GM19468 (cell line): ENCODE results near the gene RSPH1.

Experiments
- ATAC-seq: cut with Tn5 transposase; IDR thresholded peaks from one replicate; pipeline ENCODE4 v1.9.1; 2021; ENCODE audit warnings: mild to moderate bottlenecking, moderate library complexity, moderate number of reproducible peaks; ENCODE audit not compliant: unreplicated experiment; ENCODE audit errors: extremely low read depth

RSPH1 gene

GRCh38 chr21:42513985-42514882 lies 18.2 kb upstream of the RSPH1 start:
- ATAC-seq: no peak

GRCh38 chr21:42513151-42513984 lies 17.3 kb upstream of the RSPH1 start, which contains the start of gene SLC37A1:
TSS of gene SLC37A1 (plus strand) at chr21:42513852. CDS start at chr21:42518455, 4,603 bp downstream.
- no peak for ATAC-seq

GRCh38 chr21:42512346-42513034 lies 16.5 kb upstream of the RSPH1 start:
- no peak for ATAC-seq

- no peak for ATAC-seq
Observed at GRCh38 chr21:42509244-42509643, 13.2 kb upstream of the RSPH1 start.

GRCh38 chr21:42508371-42508770 lies 12.3 kb upstream of the RSPH1 start:
- no peak for ATAC-seq

GRCh38 chr21:42507418-42507817 lies 11.4 kb upstream of the RSPH1 start:
- ATAC-seq: no peak

- ATAC-seq: no peak
Observed at GRCh38 chr21:42505090-42505726, 9.2 kb upstream of the RSPH1 start.

- no peak for ATAC-seq
Observed at GRCh38 chr21:42503711-42504110, 7.7 kb upstream of the RSPH1 start.

- ATAC-seq: no peak
Observed at GRCh38 chr21:42500736-42501135, 4.7 kb upstream of the RSPH1 start.

GRCh38 chr21:42500225-42500624 lies 4.2 kb upstream of the RSPH1 start:
- ATAC-seq: no peak

- no peak for ATAC-seq
Observed at GRCh38 chr21:42499444-42500112, 3.6 kb upstream of the RSPH1 start.

- ATAC-seq: no peak
Observed at GRCh38 chr21:42498012-42498411, 2.0 kb upstream of the RSPH1 start.

GRCh38 chr21:42496839-42497202 lies 797 bp upstream of the RSPH1 start:
- ATAC-seq: no peak

- ATAC-seq: no peak
Observed at GRCh38 chr21:42495765-42496119, 282 bp downstream of the RSPH1 start.

GRCh38 chr21:42495027-42495426 lies 997 bp downstream of the RSPH1 start:
- ATAC-seq: no peak

- no peak for ATAC-seq
Observed at GRCh38 chr21:42493109-42494060, 2.6 kb downstream of the RSPH1 start.

- ATAC-seq: no peak
Observed at GRCh38 chr21:42492201-42492600, 3.8 kb downstream of the RSPH1 start.

- no peak for ATAC-seq
Observed at GRCh38 chr21:42491328-42491727, 4.7 kb downstream of the RSPH1 start.

GRCh38 chr21:42490720-42491119 lies 5.3 kb downstream of the RSPH1 start:
- no peak for ATAC-seq
